Vagina (tissue), 2 donors: ENCODE results near the gene FBH1.

ENCODE experiments used
- POLR2A ChIP-seq, 2 donors: fragments of 450-650 bp; IDR thresholded peaks; one replicate each; pipeline ENCODE4 v1.6.1; 2017; ENCODE audit warnings: antibody characterized with exemption in 2 of 2, mild to moderate bottlenecking in 2 of 2, moderate library complexity in 2 of 2
- TF ChIP-seq, protein P1 (sequence below), 3 experiments: fragments of 450-650 bp in 2 of 3; fragments of 200-600 bp in 1 of 3; sonication (generic) in 1 of 3; IDR thresholded peaks; one replicate each; pipeline ENCODE4 v1.5.1; 2017 to 2019; ENCODE audit warnings: antibody characterized with exemption in 3 of 3, mild to moderate bottlenecking in 2 of 3, moderate library complexity in 2 of 3

DNA sequence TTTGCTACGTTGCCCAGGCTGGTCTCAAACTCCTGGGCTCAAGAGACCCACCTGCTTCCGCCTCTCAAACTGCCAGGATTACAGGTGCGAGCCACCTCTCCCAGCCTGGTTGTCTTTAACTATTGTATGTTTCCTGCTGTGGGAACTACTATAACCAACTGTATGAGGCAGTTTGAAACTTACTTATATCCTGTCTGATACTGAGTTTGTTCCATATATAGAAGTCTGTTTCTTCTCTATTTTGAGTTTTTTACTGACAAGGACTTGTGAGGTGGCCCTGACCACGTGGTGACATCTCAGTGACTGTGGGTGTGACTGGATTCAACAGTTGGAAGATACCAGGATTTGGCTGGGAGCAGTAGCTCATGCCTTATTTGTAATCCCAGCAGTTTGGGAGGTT lies 14.2 kb downstream of the FBH1 start:
- TF ChIP-seq, protein P1, sequence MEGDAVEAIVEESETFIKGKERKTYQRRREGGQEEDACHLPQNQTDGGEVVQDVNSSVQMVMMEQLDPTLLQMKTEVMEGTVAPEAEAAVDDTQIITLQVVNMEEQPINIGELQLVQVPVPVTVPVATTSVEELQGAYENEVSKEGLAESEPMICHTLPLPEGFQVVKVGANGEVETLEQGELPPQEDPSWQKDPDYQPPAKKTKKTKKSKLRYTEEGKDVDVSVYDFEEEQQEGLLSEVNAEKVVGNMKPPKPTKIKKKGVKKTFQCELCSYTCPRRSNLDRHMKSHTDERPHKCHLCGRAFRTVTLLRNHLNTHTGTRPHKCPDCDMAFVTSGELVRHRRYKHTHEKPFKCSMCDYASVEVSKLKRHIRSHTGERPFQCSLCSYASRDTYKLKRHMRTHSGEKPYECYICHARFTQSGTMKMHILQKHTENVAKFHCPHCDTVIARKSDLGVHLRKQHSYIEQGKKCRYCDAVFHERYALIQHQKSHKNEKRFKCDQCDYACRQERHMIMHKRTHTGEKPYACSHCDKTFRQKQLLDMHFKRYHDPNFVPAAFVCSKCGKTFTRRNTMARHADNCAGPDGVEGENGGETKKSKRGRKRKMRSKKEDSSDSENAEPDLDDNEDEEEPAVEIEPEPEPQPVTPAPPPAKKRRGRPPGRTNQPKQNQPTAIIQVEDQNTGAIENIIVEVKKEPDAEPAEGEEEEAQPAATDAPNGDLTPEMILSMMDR (IDR thresholded peaks at IDR 0.05) = no peak
- no peak for TF ChIP-seq POLR2A (IDR thresholded peaks at IDR 0.05)
